Loucy (cell line): ENCODE results near the gene PHB1.
"Not testable (repeated sequence)": the region's sequence is repeated elsewhere in the genome, so short reads cannot be mapped to it uniquely, and the experiment has no call there.

Experiments
- H2AFZ ChIP-seq: fragments of 200-600 bp; sonication (generic); 2 replicates; pipeline ENCODE4 v1.6.0; 2016; ENCODE audit warnings: antibody characterized with exemption, mild to moderate bottlenecking, low read length, moderate library complexity
- H3F3A ChIP-seq: fragments of 200-600 bp; 2 replicates; pipeline ENCODE4 v1.6.0; 2016; ENCODE audit warnings: antibody characterized with exemption, low read depth, mild to moderate bottlenecking
- H3K27me3 ChIP-seq: fragments of 200-600 bp; sonication (generic); 2 replicates; pipeline ENCODE4 v1.6.1; 2014; ENCODE audit warnings: low read length, mild to moderate bottlenecking; ENCODE audit not compliant: insufficient read depth, poor library complexity, severe bottlenecking
- H3K36me3 ChIP-seq: fragments of 200-600 bp; sonication (generic); 2 replicates; pipeline ENCODE4 v1.6.1; 2016; ENCODE audit warnings: low read length; ENCODE audit not compliant: insufficient read depth
- H3K4me1 ChIP-seq: fragments of 200-600 bp; sonication (generic); 2 replicates; pipeline ENCODE4 v1.5.1; 2014; ENCODE audit warnings: low read length, mild to moderate bottlenecking; ENCODE audit not compliant: insufficient read depth, poor library complexity, severe bottlenecking
- H3K4me2 ChIP-seq: fragments of 200-600 bp; sonication (generic); 2 replicates; pipeline ENCODE4 v1.6.0; 2014; ENCODE audit warnings: antibody characterized with exemption, low read length, low read depth, mild to moderate bottlenecking; ENCODE audit not compliant: poor library complexity, severe bottlenecking
- H3K4me3 ChIP-seq: fragments of 200-600 bp; sonication (generic); 2 replicates; pipeline ENCODE4 v1.5.1; 2014; ENCODE audit warnings: low read length, mild to moderate bottlenecking, mixed read lengths; ENCODE audit not compliant: poor library complexity, severe bottlenecking
- H3K79me2 ChIP-seq: fragments of 200-600 bp; sonication (generic); 2 replicates; pipeline ENCODE4 v1.6.1; 2014; ENCODE audit warnings: low read length; ENCODE audit not compliant: insufficient read depth
- H3K9ac ChIP-seq: fragments of 200-600 bp; sonication (generic); 2 replicates; pipeline ENCODE4 v1.6.0; 2014; ENCODE audit warnings: mild to moderate bottlenecking, low read depth, low read length, moderate library complexity; ENCODE audit not compliant: poor library complexity, severe bottlenecking
- H3K9me2 ChIP-seq: fragments of 200-600 bp; sonication (generic); replicated peaks from 2 replicates; pipeline ENCODE4 v1.6.1; 2016; ENCODE audit warnings: low read depth, low read length, mixed read lengths
- H3K9me3 ChIP-seq: fragments of 200-600 bp; sonication (generic); 2 replicates; pipeline ENCODE4 v1.6.1; 2014; ENCODE audit warnings: mild to moderate bottlenecking, antibody characterized with exemption, low read length, low read depth; ENCODE audit not compliant: insufficient read depth
- H4K20me1 ChIP-seq: fragments of 200-600 bp; sonication (generic); 2 replicates; pipeline ENCODE4 v1.6.0; 2014; ENCODE audit warnings: antibody characterized with exemption, low read length, mild to moderate bottlenecking; ENCODE audit not compliant: insufficient read depth, poor library complexity, severe bottlenecking
- CTCF ChIP-seq: fragments of 200-600 bp; sonication (generic); conservative IDR thresholded peaks from 2 replicates; pipeline ENCODE4 v1.5.1; 2014; ENCODE audit warnings: mild to moderate bottlenecking, antibody characterized with exemption, low read length
- EZH2phosphoT487 ChIP-seq: fragments of 200-600 bp; IDR thresholded peaks from 2 replicates; pipeline ENCODE4 v1.6.1; 2018; ENCODE audit warnings: antibody characterized with exemption, mild to moderate bottlenecking, moderate library complexity, borderline replicate concordance

PHB1 gene

GRCh38 chr17:49431743-49432142 lies 17.1 kb upstream of the PHB1 start:
- Histone ChIP-seq H3K9me2 (no peaks in the 10 kb centered on the region), H3K36me3 (no peaks in the 10 kb centered on the region), H3K79me2 (no peaks in the 10 kb centered on the region), H3K27me3 (no peaks in the 10 kb centered on the region), H3K4me3 (no peak overlapping the region), H4K20me1 (no peaks in the 10 kb centered on the region), H3K4me1 (no peaks in the 10 kb centered on the region), H3K9me3 (no peaks in the 10 kb centered on the region), H3K9ac (no peak overlapping the region), H3F3A (no peaks in the 10 kb centered on the region), H2AFZ (no peak overlapping the region), H3K4me2 (no peak overlapping the region)
- TF ChIP-seq EZH2phosphoT487 = no peak
- TF ChIP-seq CTCF = no peak

- H3K79me2 ChIP-seq = no peaks in the 10 kb centered on the region
- H3K36me3 ChIP-seq = no peaks in the 10 kb centered on the region
- no peaks in the 10 kb centered on the region for H4K20me1 ChIP-seq
- TF ChIP-seq CTCF = no peak
- no peak for TF ChIP-seq EZH2phosphoT487
- no peak overlapping the region for H2AFZ ChIP-seq
- H3K9me2 ChIP-seq = no peaks in the 10 kb centered on the region
- no peak overlapping the region for H3K4me3 ChIP-seq
- H3F3A ChIP-seq = no peaks in the 10 kb centered on the region
- H3K4me1 ChIP-seq = no peaks in the 10 kb centered on the region
- no peak overlapping the region for H3K9ac ChIP-seq
- no peak overlapping the region for H3K4me2 ChIP-seq
- 0 out of 2 replicates have a peak, but pooled peaks cover 4% of the 10 kb centered on the region for H3K9me3 ChIP-seq
- no peaks in the 10 kb centered on the region for H3K27me3 ChIP-seq
Observed at GRCh38 chr17:49425004-49425286, 10.3 kb upstream of the PHB1 start.

DNA sequence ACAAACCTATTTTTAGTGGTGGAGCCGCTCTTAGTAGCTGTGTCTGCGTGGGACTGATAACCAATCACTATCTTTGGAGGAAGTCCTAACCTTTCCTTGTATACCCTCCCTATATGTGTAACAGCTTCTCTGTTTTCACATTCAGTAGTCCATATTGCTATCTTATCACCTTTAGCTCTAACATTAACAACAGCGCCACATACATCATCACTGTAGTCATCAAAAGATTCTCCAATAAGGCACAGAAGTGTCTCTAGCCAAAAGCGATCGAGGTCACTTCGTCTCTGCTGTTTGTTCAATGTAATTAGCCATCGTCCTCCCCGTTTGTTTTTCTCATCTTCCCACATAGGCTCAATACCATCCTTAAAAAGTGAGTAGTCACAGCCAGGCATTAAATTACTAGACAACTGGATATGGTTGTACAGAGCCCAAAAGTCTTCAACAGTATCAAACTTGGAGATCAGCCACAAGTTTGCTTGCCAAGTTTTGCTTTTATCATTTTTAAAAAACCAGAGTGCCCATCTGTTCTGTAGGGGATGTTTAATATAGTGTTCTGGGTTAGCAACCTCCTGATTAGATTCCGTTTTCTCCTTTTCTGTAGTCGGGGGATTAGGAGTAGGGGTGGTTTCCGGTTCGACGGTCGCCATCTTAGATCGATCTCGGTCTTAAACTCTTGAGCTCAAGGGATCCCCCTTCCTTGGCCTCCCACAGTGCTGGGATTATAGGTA lies 9.8 kb upstream of the PHB1 start:
- H3K4me1 ChIP-seq, H3K9me3 ChIP-seq, H3K4me3 ChIP-seq, H3F3A ChIP-seq, H4K20me1 ChIP-seq, H3K36me3 ChIP-seq, H3K27me3 ChIP-seq, H3K9ac ChIP-seq, H3K4me2 ChIP-seq, H3K9me2 ChIP-seq, H2AFZ ChIP-seq, H3K79me2 ChIP-seq: not testable (repeated sequence)

GRCh38 chr17:49422714-49423113 lies 8.0 kb upstream of the PHB1 start:
- Histone ChIP-seq H3K9ac (no peak overlapping the region), H3F3A (no peaks in the 10 kb centered on the region), H3K79me2 (no peaks in the 10 kb centered on the region), H3K4me2 (no peak overlapping the region), H3K4me3 (no peak overlapping the region), H4K20me1 (no peaks in the 10 kb centered on the region), H3K4me1 (no peaks in the 10 kb centered on the region), H3K9me2 (no peaks in the 10 kb centered on the region), H2AFZ (no peak overlapping the region), H3K9me3 (0 out of 2 replicates have a peak, but pooled peaks cover 4% of the 10 kb centered on the region), H3K36me3 (no peaks in the 10 kb centered on the region), H3K27me3 (no peaks in the 10 kb centered on the region)
- TF ChIP-seq EZH2phosphoT487 = no peak
- TF ChIP-seq CTCF = no peak

GRCh38 chr17:49419761-49420160 lies 5.1 kb upstream of the PHB1 start:
- H3K9me2 ChIP-seq, H3F3A ChIP-seq, H3K4me3 ChIP-seq, H3K4me1 ChIP-seq, H3K4me2 ChIP-seq, H3K36me3 ChIP-seq, H3K27me3 ChIP-seq, H3K9me3 ChIP-seq, H4K20me1 ChIP-seq, H3K9ac ChIP-seq, H3K79me2 ChIP-seq, H2AFZ ChIP-seq: not testable (repeated sequence)
